ENCODE results near the gene GFPT2.
A peak's percentile ranks its signal among the peaks of the same experiment; 100 is the strongest.

GFPT2 gene

DNA sequence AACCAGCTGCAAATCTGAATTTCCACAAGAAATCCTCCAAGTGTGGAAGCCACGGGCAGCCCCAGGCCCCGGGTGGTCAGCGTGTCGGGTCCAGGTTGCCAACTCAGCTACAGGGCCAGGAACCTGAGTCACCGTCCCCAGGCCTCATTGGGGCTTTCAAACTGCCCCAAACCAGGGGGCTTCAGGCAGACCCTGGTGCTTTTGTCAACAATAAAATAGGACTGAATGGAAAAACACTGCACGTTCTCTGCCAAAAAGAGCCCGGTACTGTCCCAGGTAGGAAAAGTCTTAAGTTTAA is 24.0 kb downstream of the GFPT2 start:
- Histone ChIP-seq H3K4me1 (ENCODE audit: insufficient read depth, low read length) (no peaks in the 10 kb centered on the region), H4K20me1 (ENCODE audit: insufficient read depth, low read length) (no peaks in the 10 kb centered on the region), H3K79me2 (ENCODE audit: insufficient read depth, low read length) (no peaks in the 10 kb centered on the region), H3K4me3 (ENCODE audit: low read depth in 1 of 2, low read length in 2 of 2) (no peak overlapping the region), H3K9ac (ENCODE audit: low read depth, low read length) (no peak overlapping the region), H3K27ac (ENCODE audit: low read length) (no peak overlapping the region), H2AFZ (ENCODE audit: low read depth, low read length) (no peak overlapping the region), H3K36me3 (ENCODE audit: insufficient read depth, low read length) (no peaks in the 10 kb centered on the region), H3K9me3 (ENCODE audit: insufficient read depth, low read length, severe bottlenecking) (no peaks in the 10 kb centered on the region), H3K27me3 (ENCODE audit: insufficient read depth, low read length, poor library complexity) (peaks cover 3% of the 10 kb centered on the region), H3K4me2 (ENCODE audit: insufficient read depth, low read length) (no peak overlapping the region)
- no peak for DNase-seq
- TF ChIP-seq, protein P1, sequence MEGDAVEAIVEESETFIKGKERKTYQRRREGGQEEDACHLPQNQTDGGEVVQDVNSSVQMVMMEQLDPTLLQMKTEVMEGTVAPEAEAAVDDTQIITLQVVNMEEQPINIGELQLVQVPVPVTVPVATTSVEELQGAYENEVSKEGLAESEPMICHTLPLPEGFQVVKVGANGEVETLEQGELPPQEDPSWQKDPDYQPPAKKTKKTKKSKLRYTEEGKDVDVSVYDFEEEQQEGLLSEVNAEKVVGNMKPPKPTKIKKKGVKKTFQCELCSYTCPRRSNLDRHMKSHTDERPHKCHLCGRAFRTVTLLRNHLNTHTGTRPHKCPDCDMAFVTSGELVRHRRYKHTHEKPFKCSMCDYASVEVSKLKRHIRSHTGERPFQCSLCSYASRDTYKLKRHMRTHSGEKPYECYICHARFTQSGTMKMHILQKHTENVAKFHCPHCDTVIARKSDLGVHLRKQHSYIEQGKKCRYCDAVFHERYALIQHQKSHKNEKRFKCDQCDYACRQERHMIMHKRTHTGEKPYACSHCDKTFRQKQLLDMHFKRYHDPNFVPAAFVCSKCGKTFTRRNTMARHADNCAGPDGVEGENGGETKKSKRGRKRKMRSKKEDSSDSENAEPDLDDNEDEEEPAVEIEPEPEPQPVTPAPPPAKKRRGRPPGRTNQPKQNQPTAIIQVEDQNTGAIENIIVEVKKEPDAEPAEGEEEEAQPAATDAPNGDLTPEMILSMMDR (IDR thresholded peaks at IDR 0.05; ENCODE audit: borderline replicate concordance, extremely low read depth, low read length, poor library complexity, severe bottlenecking) = no peak
- no peak for ATAC-seq (ENCODE audit: insufficient read depth, low read depth)

- H3K9me3 ChIP-seq (ENCODE audit: insufficient read depth, low read length, severe bottlenecking) = no peaks in the 10 kb centered on the region
- no peak overlapping the region for H3K4me2 ChIP-seq (ENCODE audit: insufficient read depth, low read length)
- no peak overlapping the region for H3K4me3 ChIP-seq (ENCODE audit: low read depth in 1 of 2, low read length in 2 of 2)
- TF ChIP-seq, protein P1 (IDR thresholded peaks at IDR 0.05; ENCODE audit: borderline replicate concordance, extremely low read depth, low read length, poor library complexity, severe bottlenecking) = peak; percentile 93
- TF ChIP-seq EZH2 (IDR thresholded peaks at IDR 0.05; ENCODE audit: borderline replicate concordance, low read depth, low read length, severe bottlenecking) = no peak
- H3K9ac ChIP-seq (ENCODE audit: low read depth, low read length) = no peak overlapping the region
- H4K20me1 ChIP-seq (ENCODE audit: insufficient read depth, low read length) = no peaks in the 10 kb centered on the region
- DNase-seq = peak; percentile 81
- H3K27me3 ChIP-seq (ENCODE audit: insufficient read depth, low read length, poor library complexity) = peaks cover 3% of the 10 kb centered on the region
- H2AFZ ChIP-seq (ENCODE audit: low read depth, low read length) = no peak overlapping the region
- no peaks in the 10 kb centered on the region for H3K79me2 ChIP-seq (ENCODE audit: insufficient read depth, low read length)
- no peak overlapping the region for H3K27ac ChIP-seq (ENCODE audit: low read length)
- no peaks in the 10 kb centered on the region for H3K36me3 ChIP-seq (ENCODE audit: insufficient read depth, low read length)
- H3K4me1 ChIP-seq (ENCODE audit: insufficient read depth, low read length) = no peaks in the 10 kb centered on the region
- ATAC-seq (ENCODE audit: insufficient read depth, low read depth) = peak; percentile 97
These were observed 24.6 kb downstream of the GFPT2 start for GRCh38 chr5:180328296-180329137.

DNA sequence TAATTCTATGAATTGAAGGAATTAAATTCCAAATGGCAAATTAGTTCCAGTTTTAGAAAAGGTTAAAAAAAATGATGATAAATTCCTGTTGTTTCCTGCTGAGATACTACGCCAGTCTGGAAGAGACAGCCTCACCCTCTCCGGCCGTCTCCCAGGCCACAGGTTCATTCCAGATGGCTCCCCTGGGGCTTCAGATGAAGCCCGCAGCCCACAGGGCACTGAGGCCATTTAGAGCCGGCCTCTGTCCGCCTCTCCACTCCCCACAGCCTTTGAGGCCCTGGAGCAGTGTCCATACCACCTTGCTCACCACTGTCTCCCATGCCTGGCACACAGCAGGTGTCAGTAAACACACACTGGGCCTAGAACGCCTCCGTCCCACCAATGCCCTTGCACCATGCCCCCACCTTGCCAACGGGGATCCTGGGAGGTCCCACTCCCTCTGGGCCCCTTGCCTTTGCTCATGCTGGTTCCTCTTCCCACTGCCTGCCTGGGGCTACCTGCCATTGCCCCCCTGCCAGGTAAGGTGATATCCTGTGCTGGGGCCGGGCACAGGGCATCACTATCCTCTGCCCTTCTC is 26.1 kb downstream of the GFPT2 start:
- Histone ChIP-seq H2AFZ (ENCODE audit: low read depth, low read length) (no peak overlapping the region), H3K4me1 (ENCODE audit: insufficient read depth, low read length) (no peaks in the 10 kb centered on the region), H3K79me2 (ENCODE audit: insufficient read depth, low read length) (no peaks in the 10 kb centered on the region), H3K27me3 (ENCODE audit: insufficient read depth, low read length, poor library complexity) (peaks cover 3% of the 10 kb centered on the region), H4K20me1 (ENCODE audit: insufficient read depth, low read length) (no peaks in the 10 kb centered on the region), H3K27ac (ENCODE audit: low read length) (no peak overlapping the region), H3K9me3 (ENCODE audit: insufficient read depth, low read length, severe bottlenecking) (no peaks in the 10 kb centered on the region), H3K4me3 (ENCODE audit: low read depth in 1 of 2, low read length in 2 of 2) (no peak overlapping the region), H3K4me2 (ENCODE audit: insufficient read depth, low read length) (no peak overlapping the region), H3K36me3 (ENCODE audit: insufficient read depth, low read length) (no peaks in the 10 kb centered on the region), H3K9ac (ENCODE audit: low read depth, low read length) (no peak overlapping the region)
- no peak for DNase-seq
- TF ChIP-seq, protein P1 (IDR thresholded peaks at IDR 0.05; ENCODE audit: borderline replicate concordance, extremely low read depth, low read length, poor library complexity, severe bottlenecking) = no peak
- TF ChIP-seq EZH2 (IDR thresholded peaks at IDR 0.05; ENCODE audit: borderline replicate concordance, low read depth, low read length, severe bottlenecking) = no peak
- no peak for ATAC-seq (ENCODE audit: insufficient read depth, low read depth)

Data from DND-41 (cell line).